ENCODE measurements around the gene PPP1CB.

- TF ChIP-seq CTCF (IDR thresholded peaks at IDR 0.05; ENCODE audit: low read length) (no peak), EZH2phosphoT487 (IDR thresholded peaks at IDR 0.05; ENCODE audit: low read length) (no peak)
These were observed 20.7 kb downstream of the PPP1CB start for GRCh38 chr2:28772351-28772750.
